Activated CD8-positive, alpha-beta memory T cell treated with anti-CD3 and anti-CD28 coated beads, Interleukin-2, amount 50 U/mL, for 48 hours (primary cell): Measurements from ENCODE around the gene TLCD3B.
"Not testable (repeated sequence)": the region's sequence is repeated elsewhere in the genome, so short reads cannot be mapped to it uniquely, and the experiment has no call there.

ENCODE experiments used
- DNase-seq: peaks from one replicate; pipeline ENCODE4 v3.0.0-alpha.2; 2020

TLCD3B gene

GRCh38 chr16:30060836-30061554, 29.9 kb upstream of the TLCD3B start:
- DNase-seq = no peak

GRCh38 chr16:30060346-30060745, 29.3 kb upstream of the TLCD3B start:
- DNase-seq = no peak

GRCh38 chr16:30054959-30055553, 24.0 kb upstream of the TLCD3B start:
- DNase-seq = peak; percentile 80

GRCh38 chr16:30054451-30054850, 23.4 kb upstream of the TLCD3B start:
- DNase-seq = no peak

- DNase-seq = peak; percentile 64
These were observed 22.4 kb upstream of the TLCD3B start for GRCh38 chr16:30053376-30054015.

- peak; percentile 99 for DNase-seq
These were observed 21.8 kb upstream of the TLCD3B start for GRCh38 chr16:30052671-30053372.

GRCh38 chr16:30051518-30051917, 20.4 kb upstream of the TLCD3B start:
- DNase-seq = no peak

GRCh38 chr16:30049871-30050270, 18.8 kb upstream of the TLCD3B start:
- DNase-seq = no peak

- no peak for DNase-seq
These were observed 15.5 kb upstream of the TLCD3B start for GRCh38 chr16:30046588-30046987.

GRCh38 chr16:30046178-30046577, 15.1 kb upstream of the TLCD3B start:
- DNase-seq = no peak

GRCh38 chr16:30041841-30042240, 10.8 kb upstream of the TLCD3B start:
- no peak for DNase-seq

GRCh38 chr16:30040690-30041089, 9.6 kb upstream of the TLCD3B start:
- DNase-seq = not testable (repeated sequence)

GRCh38 chr16:30040221-30040620, 9.2 kb upstream of the TLCD3B start:
- no peak for DNase-seq

- DNase-seq = no peak
These were observed 2.2 kb upstream of the TLCD3B start for GRCh38 chr16:30033270-30033669.

- peak; percentile 81 for DNase-seq
These were observed 1.2 kb upstream of the TLCD3B start for GRCh38 chr16:30032083-30032819.

- no peak for DNase-seq
These were observed 427 bp upstream of the TLCD3B start for GRCh38 chr16:30031477-30031918.

GRCh38 chr16:30030011-30030685, 923 bp downstream of the TLCD3B start:
- no peak for DNase-seq

- no peak for DNase-seq
These were observed 2.5 kb downstream of the TLCD3B start for GRCh38 chr16:30028438-30029076.

GRCh38 chr16:30027588-30028437, 3.3 kb downstream of the TLCD3B start:
- no peak for DNase-seq

- DNase-seq = no peak
These were observed 4.6 kb downstream of the TLCD3B start for GRCh38 chr16:30026449-30026848.

GRCh38 chr16:30025574-30025973, 5.5 kb downstream of the TLCD3B start:
- no peak for DNase-seq
